Muscle layer of colon (tissue), 2 donors: ENCODE measurements around the gene SCAMP4.

Experiments
- H3K27ac ChIP-seq: one replicate; pipeline ENCODE4 v1.7.0; 2013; ENCODE audit warnings: low read depth, mild to moderate bottlenecking, low read length, moderate library complexity
- H3K27me3 ChIP-seq, 2 donors: one replicate each; pipeline ENCODE4 v1.7.0; 2013; ENCODE audit warnings: low read length in 2 of 2, mild to moderate bottlenecking in 2 of 2; ENCODE audit not compliant: insufficient read depth in 2 of 2, control insufficient read depth in 1 of 2
- H3K36me3 ChIP-seq: one replicate; pipeline ENCODE4 v1.7.0; 2013; ENCODE audit warnings: mild to moderate bottlenecking, low read length; ENCODE audit not compliant: insufficient read depth
- H3K4me1 ChIP-seq: one replicate; pipeline ENCODE4 v1.7.0; 2013; ENCODE audit warnings: mild to moderate bottlenecking, low read length; ENCODE audit not compliant: insufficient read depth
- H3K4me3 ChIP-seq, 2 donors: one replicate each; pipeline ENCODE4 v1.7.0; 2013; ENCODE audit warnings: low read length in 2 of 2, low read depth in 1 of 2, mild to moderate bottlenecking in 1 of 2, moderate library complexity in 1 of 2
- H3K9ac ChIP-seq: one replicate; pipeline ENCODE4 v1.7.0; 2013; ENCODE audit warnings: low read length
- H3K9me3 ChIP-seq: one replicate; pipeline ENCODE4 v1.7.0; 2013; ENCODE audit warnings: mild to moderate bottlenecking, low read length
- donor health status: abdominal sarcoma.
- donor health status: Adenocarcinoma of cecum.

The SCAMP4 gene

GRCh38 chr19:1888385-1888784 lies 16.8 kb upstream of the SCAMP4 start:
- Histone ChIP-seq H3K9ac (no peak overlapping the region), H3K27ac (no peak overlapping the region), H3K9me3 (no peaks in the 10 kb centered on the region), H3K4me3 (no peak overlapping the region), H3K27me3 (no peaks in the 10 kb centered on the region), H3K36me3 (no peaks in the 10 kb centered on the region), H3K4me1 (peaks cover 12% of the 10 kb centered on the region)

GRCh38 chr19:1889907-1890306 lies 15.3 kb upstream of the SCAMP4 start:
- H3K27me3 ChIP-seq = no peaks in the 10 kb centered on the region
- H3K27ac ChIP-seq = no peak overlapping the region
- H3K9me3 ChIP-seq = no peaks in the 10 kb centered on the region
- no peak overlapping the region for H3K9ac ChIP-seq
- no peaks in the 10 kb centered on the region for H3K4me1 ChIP-seq
- H3K36me3 ChIP-seq = no peaks in the 10 kb centered on the region
- H3K4me3 ChIP-seq = no peak overlapping the region

DNA sequence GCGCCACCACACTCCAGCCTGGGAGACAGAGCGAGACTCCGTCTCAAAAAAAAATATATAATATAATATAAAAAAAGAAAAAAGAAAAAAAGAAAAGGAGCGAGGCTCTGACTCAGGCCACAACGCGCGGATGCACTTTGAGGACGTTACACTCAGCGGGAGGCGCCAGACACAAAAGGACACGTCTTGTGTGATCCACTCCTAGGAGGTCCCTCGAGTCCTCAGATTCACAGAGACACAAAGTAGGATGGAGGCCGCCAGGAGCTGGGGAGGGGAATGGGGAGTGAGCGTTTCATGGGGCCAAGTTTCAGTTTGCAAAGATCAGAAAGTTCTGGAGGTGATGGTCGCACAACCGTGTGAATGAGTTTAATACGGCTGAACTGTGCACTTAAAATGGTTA lies 11.4 kb upstream of the SCAMP4 start:
- no peaks in the 10 kb centered on the region for H3K36me3 ChIP-seq
- H3K27me3 ChIP-seq = no peaks in the 10 kb centered on the region

DNA sequence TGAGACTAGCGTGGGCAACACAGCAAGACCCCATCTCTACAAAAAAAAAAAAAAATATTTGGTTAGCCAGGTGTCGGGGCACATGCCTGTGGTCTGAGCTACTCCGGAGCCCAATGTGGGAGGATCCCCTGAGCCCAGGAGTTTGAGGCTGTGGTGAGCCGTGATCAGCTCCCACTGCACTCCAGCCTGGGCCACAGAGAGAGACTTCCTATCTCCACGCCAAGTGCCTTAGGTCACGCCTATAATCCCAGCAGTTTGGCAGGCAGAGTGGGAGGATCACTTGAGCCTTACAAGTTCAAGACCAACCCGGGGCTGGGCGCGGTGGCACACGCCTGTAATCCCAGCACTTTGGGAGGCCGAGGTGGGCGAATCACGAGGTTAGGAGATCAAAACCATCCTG lies 8.7 kb upstream of the SCAMP4 start:
- Histone ChIP-seq H3K4me1 (peaks cover 5% of the 10 kb centered on the region), H3K27ac (no peak overlapping the region), H3K36me3 (no peaks in the 10 kb centered on the region), H3K9ac (no peak overlapping the region), H3K27me3 (no peaks in the 10 kb centered on the region), H3K4me3 (no peak overlapping the region), H3K9me3 (no peaks in the 10 kb centered on the region)

More for the DNA sequence above, 11.4 kb upstream of the SCAMP4 start:
- Histone ChIP-seq H3K9ac (no peak overlapping the region), H3K9me3 (no peaks in the 10 kb centered on the region), H3K27ac (no peak overlapping the region), H3K4me1 (peaks cover 5% of the 10 kb centered on the region), H3K4me3 (no peak overlapping the region)

- no peaks in the 10 kb centered on the region for H3K27me3 ChIP-seq
- H3K36me3 ChIP-seq = no peaks in the 10 kb centered on the region
- no peaks in the 10 kb centered on the region for H3K9me3 ChIP-seq
- H3K4me1 ChIP-seq = peaks cover 10% of the 10 kb centered on the region
- no peak overlapping the region for H3K9ac ChIP-seq
- no peak overlapping the region for H3K4me3 ChIP-seq
- H3K27ac ChIP-seq = no peak overlapping the region
Measured at GRCh38 chr19:1901940-1902404, 3.2 kb upstream of the SCAMP4 start.

DNA sequence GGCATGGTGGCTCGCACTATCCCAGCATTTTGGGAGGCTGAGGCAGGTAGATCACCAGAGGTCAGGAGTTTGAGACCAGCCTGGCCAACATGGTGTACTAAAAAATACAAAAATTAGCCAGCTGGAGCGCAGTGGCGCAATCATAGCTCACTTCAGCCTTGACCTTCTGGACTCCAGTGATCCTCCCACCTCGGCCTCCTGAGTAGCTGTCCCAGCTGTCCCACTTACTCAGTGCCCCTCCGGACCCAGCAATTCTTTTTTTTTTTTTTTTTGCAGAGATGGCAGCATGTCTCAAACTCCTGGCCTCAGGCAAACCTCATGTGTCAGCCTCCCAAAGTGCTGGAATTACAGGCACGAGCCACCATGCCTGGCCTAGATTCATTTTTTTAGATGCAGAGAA lies 2.3 kb upstream of the SCAMP4 start:
- H3K4me1 ChIP-seq = peaks cover 5% of the 10 kb centered on the region

DNA sequence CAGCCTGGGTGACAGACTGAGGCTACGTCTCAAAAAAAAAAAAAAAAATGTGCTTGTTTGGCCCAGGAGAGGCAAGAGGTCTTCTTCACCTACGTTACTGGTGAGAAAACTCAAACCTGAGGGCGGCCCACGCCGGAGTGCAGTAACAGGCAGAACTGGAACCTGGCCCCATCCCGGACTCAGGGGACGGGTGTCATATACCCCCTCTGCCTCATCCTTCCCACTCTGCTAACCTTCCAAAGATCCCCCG lies 414 bp upstream of the SCAMP4 start:
- H3K9ac ChIP-seq = no peak overlapping the region

More for the DNA sequence above, 2.3 kb upstream of the SCAMP4 start:
- no peaks in the 10 kb centered on the region for H3K36me3 ChIP-seq
- H3K27ac ChIP-seq = no peak overlapping the region
- H3K27me3 ChIP-seq = no peaks in the 10 kb centered on the region
- H3K9me3 ChIP-seq = no peaks in the 10 kb centered on the region
- H3K4me3 ChIP-seq = no peak overlapping the region
- no peak overlapping the region for H3K9ac ChIP-seq

DNA sequence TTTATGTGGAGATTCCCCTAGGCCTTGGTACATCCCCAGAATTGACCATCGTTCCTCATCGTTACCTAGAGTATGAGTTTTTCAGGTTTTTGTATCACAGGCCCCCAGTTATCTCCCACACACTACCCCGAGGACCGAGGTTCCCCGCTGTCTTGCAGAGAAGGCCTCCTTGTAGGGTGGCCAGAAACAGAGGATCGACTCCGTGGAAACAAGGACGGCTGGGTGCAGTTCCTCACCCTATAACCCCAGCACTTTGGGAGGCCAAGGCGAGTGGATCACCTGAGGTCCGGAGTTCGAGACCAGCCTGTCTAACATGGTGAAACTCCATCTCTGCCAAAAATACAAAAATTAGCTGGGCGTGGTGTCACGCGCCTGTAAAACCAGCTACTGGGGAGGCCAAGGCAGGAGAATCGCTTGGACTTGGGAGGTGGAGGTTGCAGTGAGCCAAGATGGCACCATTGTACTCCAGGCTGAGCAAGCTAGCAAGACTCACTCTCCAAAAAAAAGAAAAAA lies 720 bp downstream of the SCAMP4 start:
- H3K27me3 ChIP-seq = no peaks in the 10 kb centered on the region
- H3K9ac ChIP-seq = no peak overlapping the region
- H3K4me3 ChIP-seq = peak overlapping the region; percentile 45 to 83
- peaks cover 5% of the 10 kb centered on the region for H3K4me1 ChIP-seq
- no peaks in the 10 kb centered on the region for H3K36me3 ChIP-seq
- H3K9me3 ChIP-seq = no peaks in the 10 kb centered on the region
- peak overlapping the region; percentile 65 for H3K27ac ChIP-seq

More for the DNA sequence above, 414 bp upstream of the SCAMP4 start:
- Histone ChIP-seq H3K9me3 (no peaks in the 10 kb centered on the region), H3K27ac (no peak overlapping the region), H3K27me3 (no peaks in the 10 kb centered on the region), H3K4me1 (peaks cover 5% of the 10 kb centered on the region), H3K4me3 (peak overlapping the region in 1 of 2 donors; percentile 29), H3K36me3 (no peaks in the 10 kb centered on the region)

DNA sequence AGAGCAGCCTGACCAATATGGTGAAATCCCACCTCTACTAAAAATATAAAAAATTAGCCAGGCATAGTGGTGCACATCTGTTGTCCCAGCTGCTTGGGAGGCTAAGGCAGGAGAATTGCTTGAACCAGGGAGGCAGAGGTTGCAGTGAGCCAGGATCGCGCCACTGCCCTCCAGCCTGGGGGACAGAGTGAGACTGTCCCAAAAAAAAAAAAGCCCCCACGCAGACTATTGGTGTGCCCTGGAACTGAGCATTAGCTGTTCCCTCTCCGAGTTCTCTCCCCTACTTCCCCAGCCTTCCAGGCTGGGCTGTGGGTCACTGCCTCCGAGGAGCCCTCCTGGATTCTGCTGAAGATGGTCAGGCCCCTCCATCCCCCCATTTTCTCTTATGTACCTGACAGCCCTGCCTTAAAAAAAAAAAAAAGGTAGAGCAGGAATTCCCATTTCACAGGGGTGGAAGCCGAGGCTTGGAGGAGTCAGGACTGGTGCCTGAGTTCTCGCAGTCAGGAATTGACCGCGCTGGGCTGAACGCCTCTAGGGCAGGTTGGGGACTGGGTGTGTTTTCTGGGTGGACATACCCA lies 1.9 kb downstream of the SCAMP4 start:
- H3K9me3 ChIP-seq = no peaks in the 10 kb centered on the region
- H3K36me3 ChIP-seq = no peaks in the 10 kb centered on the region
- H3K27ac ChIP-seq = no peak overlapping the region
- H3K27me3 ChIP-seq = no peaks in the 10 kb centered on the region
- peaks cover 5% of the 10 kb centered on the region for H3K4me1 ChIP-seq
- H3K4me3 ChIP-seq = no peak overlapping the region
- H3K9ac ChIP-seq = no peak overlapping the region

GRCh38 chr19:1907563-1908363 lies 2.6 kb downstream of the SCAMP4 start:
- Histone ChIP-seq H3K4me3 (no peak overlapping the region), H3K4me1 (peaks cover 5% of the 10 kb centered on the region), H3K9me3 (no peaks in the 10 kb centered on the region), H3K27ac (no peak overlapping the region), H3K9ac (no peak overlapping the region), H3K27me3 (no peaks in the 10 kb centered on the region), H3K36me3 (no peaks in the 10 kb centered on the region)

GRCh38 chr19:1908364-1908678 lies 3.1 kb downstream of the SCAMP4 start:
- H3K27me3 ChIP-seq = no peaks in the 10 kb centered on the region
- H3K9ac ChIP-seq = no peak overlapping the region
- H3K4me3 ChIP-seq = no peak overlapping the region
- H3K36me3 ChIP-seq = peaks cover 4% of the 10 kb centered on the region
- no peak overlapping the region for H3K27ac ChIP-seq
- H3K9me3 ChIP-seq = no peaks in the 10 kb centered on the region
- H3K4me1 ChIP-seq = peaks cover 5% of the 10 kb centered on the region

GRCh38 chr19:1909761-1910080 lies 4.5 kb downstream of the SCAMP4 start:
- H3K9ac ChIP-seq = no peak overlapping the region
- H3K36me3 ChIP-seq = peaks cover 4% of the 10 kb centered on the region
- H3K27me3 ChIP-seq = no peaks in the 10 kb centered on the region
- no peak overlapping the region for H3K4me3 ChIP-seq
- H3K4me1 ChIP-seq = peaks cover 5% of the 10 kb centered on the region
- no peak overlapping the region for H3K27ac ChIP-seq
- H3K9me3 ChIP-seq = no peaks in the 10 kb centered on the region
